ENCODE data around the gene NDUFS3. TPM values are rescaled to one million over a fixed set of nuclear protein-coding genes. Genes with fewer than 3 reads are reported as not detected.

NDUFS3 gene
- total RNA-seq, 1 donor from 2014 or later: 151 TPM

GRCh38 chr11:47566149-47566698 is 12.7 kb upstream of the NDUFS3 start:
- no peaks in the 10 kb centered on the region for H3K27me3 Mint-ChIP-seq
- peaks cover 16% of the 10 kb centered on the region for H3K4me1 Mint-ChIP-seq
- peak overlapping the region; percentile 89 for H3K4me3 Mint-ChIP-seq
- H3K27ac Mint-ChIP-seq: peak overlapping the region; percentile 78
- H3K36me3 Mint-ChIP-seq (ENCODE audit: low read depth): peaks cover 19% of the 10 kb centered on the region
- intact Hi-C loops (cut with micrococcal nuclease): no loop called here
- no peak for DNase-seq
- H3K9me3 Mint-ChIP-seq: no peaks in the 10 kb centered on the region

DNA sequence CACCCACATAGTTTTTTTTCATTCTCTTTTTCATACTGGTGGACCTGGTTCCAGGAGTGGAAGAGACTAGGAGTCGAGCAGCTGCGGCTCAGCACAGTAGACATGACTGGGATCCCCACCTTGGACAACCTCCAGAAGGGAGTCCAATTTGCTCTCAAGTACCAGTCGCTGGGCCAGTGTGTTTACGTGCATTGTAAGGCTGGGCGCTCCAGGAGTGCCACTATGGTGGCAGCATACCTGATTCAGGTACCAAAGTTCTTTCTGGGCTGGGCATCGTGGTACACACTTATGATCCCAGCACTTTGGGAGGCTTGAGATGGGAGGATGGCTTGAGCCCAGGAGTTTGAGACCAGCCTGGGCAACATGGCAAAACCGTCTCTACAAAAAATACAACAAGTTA is 9.2 kb upstream of the NDUFS3 start:
- Mint-ChIP-seq H3K4me3 (no peak overlapping the region), H3K9me3 (no peaks in the 10 kb centered on the region), H3K36me3 (ENCODE audit: low read depth) (peaks cover 42% of the 10 kb centered on the region), H3K27ac (no peak overlapping the region), H3K27me3 (no peaks in the 10 kb centered on the region), H3K4me1 (peaks cover 12% of the 10 kb centered on the region)
- intact Hi-C loops (cut with micrococcal nuclease): no loop called here
- no peak for DNase-seq

- Mint-ChIP-seq H3K36me3 (ENCODE audit: low read depth) (peaks cover 47% of the 10 kb centered on the region), H3K27ac (no peak overlapping the region), H3K4me3 (no peak overlapping the region), H3K9me3 (no peaks in the 10 kb centered on the region), H3K27me3 (no peaks in the 10 kb centered on the region), H3K4me1 (peaks cover 8% of the 10 kb centered on the region)
- intact Hi-C loops (cut with micrococcal nuclease): no loop called here
- no peak for DNase-seq
Measured at GRCh38 chr11:47570651-47571356, 8.1 kb upstream of the NDUFS3 start.

DNA sequence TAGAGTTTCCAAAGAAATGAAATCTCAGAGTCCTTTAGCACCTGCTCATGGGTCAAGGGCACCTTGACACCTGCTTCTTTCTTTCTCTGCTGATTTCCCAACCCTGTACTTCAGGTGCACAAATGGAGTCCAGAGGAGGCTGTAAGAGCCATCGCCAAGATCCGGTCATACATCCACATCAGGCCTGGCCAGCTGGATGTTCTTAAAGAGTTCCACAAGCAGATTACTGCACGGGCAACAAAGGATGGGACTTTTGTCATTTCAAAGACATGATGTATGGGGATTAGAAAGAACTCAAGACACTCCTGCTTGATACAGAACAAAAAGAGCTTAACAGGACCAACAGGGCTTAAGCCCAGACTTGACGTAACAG is 7.5 kb upstream of the NDUFS3 start:
- Mint-ChIP-seq H3K27ac (no peak overlapping the region), H3K4me3 (no peak overlapping the region), H3K9me3 (no peaks in the 10 kb centered on the region), H3K36me3 (ENCODE audit: low read depth) (peaks cover 50% of the 10 kb centered on the region), H3K4me1 (peaks cover 8% of the 10 kb centered on the region), H3K27me3 (no peaks in the 10 kb centered on the region)
- no peak for DNase-seq
- intact Hi-C loops (cut with micrococcal nuclease): no loop called here

DNA sequence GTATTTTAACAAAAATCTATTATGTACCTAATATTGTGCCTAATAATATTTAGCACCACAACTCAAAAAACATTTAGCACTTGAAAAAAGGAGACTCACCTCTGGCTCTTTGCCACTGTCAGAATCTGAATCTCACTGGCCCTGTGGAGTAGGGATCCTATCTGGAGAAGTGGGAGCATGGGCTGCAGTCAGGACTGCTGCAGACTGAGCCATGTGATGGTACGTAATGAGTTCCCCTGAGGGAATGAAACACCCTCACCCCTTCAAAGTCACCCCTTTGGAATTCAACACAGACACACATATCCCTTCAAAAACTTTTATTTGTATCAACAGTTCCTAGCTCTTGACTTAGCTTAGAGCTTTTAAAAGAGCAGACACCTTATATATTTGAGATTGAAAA is 7.0 kb upstream of the NDUFS3 start:
- intact Hi-C loops (cut with micrococcal nuclease): no loop called here
- no peak for DNase-seq
- Mint-ChIP-seq H3K9me3 (no peaks in the 10 kb centered on the region), H3K4me1 (peaks cover 3% of the 10 kb centered on the region), H3K4me3 (no peak overlapping the region), H3K27ac (no peak overlapping the region), H3K27me3 (no peaks in the 10 kb centered on the region), H3K36me3 (ENCODE audit: low read depth) (peaks cover 46% of the 10 kb centered on the region)

GRCh38 chr11:47572715-47573255 is 6.1 kb upstream of the NDUFS3 start:
- Mint-ChIP-seq H3K4me1 (peaks cover 11% of the 10 kb centered on the region), H3K4me3 (no peak overlapping the region), H3K36me3 (ENCODE audit: low read depth) (peaks cover 53% of the 10 kb centered on the region), H3K27ac (no peak overlapping the region), H3K27me3 (no peaks in the 10 kb centered on the region), H3K9me3 (no peaks in the 10 kb centered on the region)
- intact Hi-C loops (cut with micrococcal nuclease): no loop called here
- no peak for DNase-seq

DNA sequence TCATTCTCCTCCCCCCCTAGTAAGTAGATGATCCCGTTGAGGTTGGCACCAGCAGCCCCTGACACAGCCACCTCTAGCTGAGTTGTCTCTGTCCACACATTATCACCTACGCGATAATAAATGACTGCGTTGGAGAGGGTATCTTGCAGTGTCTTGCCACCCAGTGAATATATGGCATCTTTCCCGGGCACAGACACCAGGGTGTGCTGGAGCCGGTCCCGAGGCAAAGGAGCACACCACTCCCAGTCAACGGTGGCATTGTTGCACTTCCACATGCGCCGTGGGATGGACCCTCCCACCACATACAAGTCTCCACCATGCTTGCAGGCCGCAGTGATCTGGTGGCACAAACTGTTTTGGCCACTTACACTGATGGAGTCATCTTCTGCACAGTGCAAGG is 5.6 kb upstream of the NDUFS3 start:
- no peaks in the 10 kb centered on the region for H3K9me3 Mint-ChIP-seq
- no peak overlapping the region for H3K27ac Mint-ChIP-seq
- intact Hi-C loops (cut with micrococcal nuclease): no loop called here
- H3K4me1 Mint-ChIP-seq: peaks cover 15% of the 10 kb centered on the region
- DNase-seq: no peak
- no peak overlapping the region for H3K4me3 Mint-ChIP-seq
- no peaks in the 10 kb centered on the region for H3K27me3 Mint-ChIP-seq
- peaks cover 54% of the 10 kb centered on the region for H3K36me3 Mint-ChIP-seq (ENCODE audit: low read depth)

- peak overlapping the region; percentile 94 for H3K4me3 Mint-ChIP-seq
- DNase-seq: no peak
- no peaks in the 10 kb centered on the region for H3K27me3 Mint-ChIP-seq
- H3K4me1 Mint-ChIP-seq: peaks cover 30% of the 10 kb centered on the region
- H3K9me3 Mint-ChIP-seq: no peaks in the 10 kb centered on the region
- intact Hi-C loops (cut with micrococcal nuclease): loop anchor here (1.0 to 5.0 kb wide), 4 partner anchors 12 to 640 kb away; partner anchors contain the start of genes CSTPP1, MTCH2 and PTPMT1
- peaks cover 59% of the 10 kb centered on the region for H3K36me3 Mint-ChIP-seq (ENCODE audit: low read depth)
- peak overlapping the region; percentile 96 for H3K27ac Mint-ChIP-seq
Measured at GRCh38 chr11:47577460-47578041, 1.3 kb upstream of the NDUFS3 start.

- Mint-ChIP-seq H3K9me3 (no peaks in the 10 kb centered on the region), H3K27ac (no peak overlapping the region), H3K27me3 (no peaks in the 10 kb centered on the region), H3K4me1 (peaks cover 14% of the 10 kb centered on the region), H3K4me3 (no peak overlapping the region), H3K36me3 (ENCODE audit: low read depth) (peaks cover 43% of the 10 kb centered on the region)
- intact Hi-C loops (cut with micrococcal nuclease): no loop called here
- DNase-seq: no peak
Measured at GRCh38 chr11:47583844-47584243, 5.0 kb downstream of the NDUFS3 start.

GRCh38 chr11:47586098-47586855 is 7.4 kb downstream of the NDUFS3 start, which contains the start of gene FAM180B:
FAM180B (plus strand) TSS chr11:47586678; CDS start chr11:47586769, 91 bp downstream.
- intact Hi-C loops (cut with micrococcal nuclease): no loop called here
- Mint-ChIP-seq H3K27me3 (no peaks in the 10 kb centered on the region), H3K9me3 (no peaks in the 10 kb centered on the region), H3K36me3 (ENCODE audit: low read depth) (peaks cover 29% of the 10 kb centered on the region), H3K27ac (peak within 1 kb of the TSS; percentile 16), H3K4me1 (peaks cover 2% of the 10 kb centered on the region), H3K4me3 (no peak within 1 kb of the TSS)
- DNase-seq: no peak

DNA sequence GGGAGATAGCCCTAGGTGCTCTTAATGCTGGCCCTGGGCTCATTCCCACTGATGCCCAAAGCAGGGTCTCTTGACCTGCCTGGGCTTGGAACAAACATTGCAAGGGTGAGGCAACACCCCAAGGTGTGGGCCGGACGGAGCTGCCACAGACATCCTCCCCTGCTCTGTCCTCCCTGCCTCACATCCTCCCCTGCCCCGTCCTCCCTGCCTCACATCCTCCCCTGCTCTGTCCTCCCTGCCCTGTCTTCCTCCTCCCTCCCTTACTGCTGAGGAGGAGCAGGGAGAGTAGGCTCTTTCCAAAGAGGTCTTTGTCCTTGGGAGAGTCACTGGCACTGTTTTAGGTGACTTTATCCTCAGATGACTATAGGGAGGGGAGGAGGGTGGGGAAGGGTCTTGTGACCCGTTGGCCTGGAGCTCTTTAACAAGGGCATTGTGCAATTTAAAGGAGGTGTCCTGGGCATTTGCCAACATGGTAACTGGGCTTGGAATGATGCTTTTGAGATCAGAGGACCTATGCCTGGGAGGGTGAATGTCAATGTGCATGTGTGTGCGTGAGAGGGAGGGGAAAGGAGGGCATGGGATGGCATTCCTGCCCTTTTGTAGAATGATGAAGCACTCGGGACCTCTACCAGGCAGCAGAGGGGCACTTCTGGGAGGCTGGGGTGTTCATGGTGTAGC is 8.3 kb downstream of the NDUFS3 start:
- peaks cover 5% of the 10 kb centered on the region for H3K4me1 Mint-ChIP-seq
- no peak overlapping the region for H3K4me3 Mint-ChIP-seq
- no peak for DNase-seq
- intact Hi-C loops (cut with micrococcal nuclease): no loop called here
- no peaks in the 10 kb centered on the region for H3K27me3 Mint-ChIP-seq
- peaks cover 22% of the 10 kb centered on the region for H3K36me3 Mint-ChIP-seq (ENCODE audit: low read depth)
- H3K27ac Mint-ChIP-seq: peak overlapping the region; percentile 16
- no peaks in the 10 kb centered on the region for H3K9me3 Mint-ChIP-seq

DNA sequence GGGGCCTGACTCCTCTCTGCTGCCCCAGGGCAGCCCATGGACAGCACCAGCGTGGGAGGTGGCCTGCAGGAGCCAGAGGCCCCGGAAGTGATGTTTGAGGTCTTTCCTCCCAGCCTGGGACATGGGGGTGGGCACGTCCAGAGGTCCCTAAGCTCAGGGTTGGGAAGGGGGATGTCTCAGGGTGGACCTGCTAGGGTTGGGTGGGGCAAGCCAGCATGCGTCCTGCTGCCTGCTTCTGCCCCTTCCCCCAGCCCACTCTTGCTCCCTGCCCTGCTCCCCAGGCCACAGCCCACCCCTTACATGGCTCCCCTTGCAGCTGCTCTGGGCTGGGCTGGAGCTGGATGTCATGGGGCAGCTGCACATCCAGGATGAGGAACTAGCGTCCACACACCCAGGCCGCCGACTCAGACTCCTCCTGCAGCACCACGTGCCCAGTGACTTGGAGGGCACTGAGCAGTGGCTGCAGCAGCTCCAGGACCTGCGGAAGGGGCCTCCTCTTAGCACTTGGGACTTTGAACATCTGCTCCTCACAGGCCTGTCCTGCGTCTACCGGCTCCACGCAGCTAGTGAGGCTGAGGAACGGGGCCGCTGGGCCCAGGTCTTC is 9.0 kb downstream of the NDUFS3 start:
- no peak for DNase-seq
- Mint-ChIP-seq H3K27me3 (peaks cover 4% of the 10 kb centered on the region), H3K4me3 (no peak overlapping the region), H3K36me3 (ENCODE audit: low read depth) (peaks cover 15% of the 10 kb centered on the region), H3K4me1 (peaks cover 7% of the 10 kb centered on the region), H3K9me3 (no peaks in the 10 kb centered on the region), H3K27ac (no peak overlapping the region)
- intact Hi-C loops (cut with micrococcal nuclease): no loop called here

GRCh38 chr11:47589118-47589517 is 10.2 kb downstream of the NDUFS3 start:
- Mint-ChIP-seq H3K4me1 (peaks cover 10% of the 10 kb centered on the region), H3K27ac (no peak overlapping the region), H3K36me3 (ENCODE audit: low read depth) (peaks cover 4% of the 10 kb centered on the region), H3K9me3 (no peaks in the 10 kb centered on the region), H3K27me3 (peaks cover 15% of the 10 kb centered on the region), H3K4me3 (no peak overlapping the region)
- intact Hi-C loops (cut with micrococcal nuclease): no loop called here
- no peak for DNase-seq

All from activated CD4-positive, alpha-beta T cell treated with anti-CD3 and anti-CD28 coated beads, Interleukin-2, amount 10 ng/mL, durations not matched to agents 24 days and 14 days (primary cell).